C4-2B (cell line): Measurements from ENCODE around the gene ATXN1.

Experiments used
- ZFX ChIP-seq: fragments of 450-650 bp; IDR thresholded peaks from 2 replicates; pipeline ENCODE4 v1.6.1; 2017
- TF ChIP-seq, protein P1 (sequence below): fragments of 450-650 bp; conservative IDR thresholded peaks from 2 replicates; pipeline ENCODE4 v1.5.1; 2017; ENCODE audit warnings: mild to moderate bottlenecking

- TF ChIP-seq, protein P1, sequence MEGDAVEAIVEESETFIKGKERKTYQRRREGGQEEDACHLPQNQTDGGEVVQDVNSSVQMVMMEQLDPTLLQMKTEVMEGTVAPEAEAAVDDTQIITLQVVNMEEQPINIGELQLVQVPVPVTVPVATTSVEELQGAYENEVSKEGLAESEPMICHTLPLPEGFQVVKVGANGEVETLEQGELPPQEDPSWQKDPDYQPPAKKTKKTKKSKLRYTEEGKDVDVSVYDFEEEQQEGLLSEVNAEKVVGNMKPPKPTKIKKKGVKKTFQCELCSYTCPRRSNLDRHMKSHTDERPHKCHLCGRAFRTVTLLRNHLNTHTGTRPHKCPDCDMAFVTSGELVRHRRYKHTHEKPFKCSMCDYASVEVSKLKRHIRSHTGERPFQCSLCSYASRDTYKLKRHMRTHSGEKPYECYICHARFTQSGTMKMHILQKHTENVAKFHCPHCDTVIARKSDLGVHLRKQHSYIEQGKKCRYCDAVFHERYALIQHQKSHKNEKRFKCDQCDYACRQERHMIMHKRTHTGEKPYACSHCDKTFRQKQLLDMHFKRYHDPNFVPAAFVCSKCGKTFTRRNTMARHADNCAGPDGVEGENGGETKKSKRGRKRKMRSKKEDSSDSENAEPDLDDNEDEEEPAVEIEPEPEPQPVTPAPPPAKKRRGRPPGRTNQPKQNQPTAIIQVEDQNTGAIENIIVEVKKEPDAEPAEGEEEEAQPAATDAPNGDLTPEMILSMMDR = no peak
- no peak for TF ChIP-seq ZFX
Observed at GRCh38 chr6:16508959-16509358, 252.3 kb downstream of the ATXN1 start.
